H1 (cell line): ENCODE measurements around the gene LRP1-AS. TPM values are rescaled to one million over a fixed set of nuclear protein-coding genes. Genes with fewer than 3 reads are reported as not detected.

Source experiments
- CTCF ChIA-PET: fragments of 300-600 bp; sonication (Branson Sonifier 250); formaldehyde crosslinking; loops from one replicate; lab custom pipeline; 2021; ENCODE audit not compliant: partially characterized antibody; lab: Charles Lee
- POLR2A ChIA-PET: fragments of 300-600 bp; sonication (Branson Sonifier 250); formaldehyde crosslinking; loops from one replicate; lab custom pipeline; 2021; ENCODE audit warnings: inconsistent platforms; ENCODE audit not compliant: partially characterized antibody; lab: Charles Lee
- DNase-seq, 2 experiments: peaks; one replicate each; pipeline versions ENCODE4 v3.0.0 to v3.0.0-alpha.2; 2010 to 2022; ENCODE audit warnings: low spot score in 2 of 2, low read depth in 1 of 2, mixed read lengths in 1 of 2
- FAIRE-seq: peaks from 2 replicates; lab custom pipeline; 2011; peaks lifted over from hg19 to GRCh38; lab: Jason Lieb, UNC
- H2AFZ ChIP-seq: 2 replicates; pipeline ENCODE4 v1.8.1; 2012; ENCODE audit warnings: low read length, inconsistent platforms
- H2AK5ac ChIP-seq: 2 replicates; pipeline ENCODE4 v1.6.1; 2013; ENCODE audit warnings: low read depth, low read length
- H2BK120ac ChIP-seq: replicated peaks from 2 replicates; pipeline ENCODE3; 2013; ENCODE audit warnings: low read depth, low read length, inconsistent platforms
- H2BK12ac ChIP-seq: 2 replicates; pipeline ENCODE4 v1.6.1; 2013; ENCODE audit warnings: low read depth, low read length
- H2BK15ac ChIP-seq: 2 replicates; pipeline ENCODE4 v1.6.1; 2013; ENCODE audit warnings: low read length
- H2BK20ac ChIP-seq: 2 replicates; pipeline ENCODE4 v1.6.1; 2013; ENCODE audit warnings: low read length
- H2BK5ac ChIP-seq: 2 replicates; pipeline ENCODE4 v1.6.1; 2013; ENCODE audit warnings: low read depth, low read length
- H3K14ac ChIP-seq: 2 replicates; pipeline ENCODE4 v1.6.1; 2013; ENCODE audit warnings: inconsistent platforms; ENCODE audit not compliant: insufficient read length
- H3K18ac ChIP-seq: 2 replicates; pipeline ENCODE4 v1.6.1; 2013; ENCODE audit warnings: low read length; ENCODE audit errors: extremely low read depth
- H3K23ac ChIP-seq: 2 replicates; pipeline ENCODE4 v1.6.1; 2013; ENCODE audit warnings: inconsistent platforms; ENCODE audit not compliant: insufficient read length
- H3K23me2 ChIP-seq: 2 replicates; pipeline ENCODE4 v1.6.1; 2013; ENCODE audit warnings: low read depth, low read length
- H3K27ac ChIP-seq: 2 replicates; pipeline ENCODE4 v1.6.1; 2011; ENCODE audit warnings: low read depth, low read length, inconsistent platforms
- H3K27me3 ChIP-seq, 4 experiments: replicated peaks in 1 of 4; 1 replicate in 1 of 4; 2 replicates in 3 of 4; pipeline versions ENCODE4 v1.6.1 to v1.8.1; 2011 to 2013; ENCODE audit warnings: low read length in 3 of 4, mild to moderate bottlenecking in 3 of 4, inconsistent platforms in 2 of 4, mixed read lengths in 2 of 4, moderate library complexity in 1 of 4; ENCODE audit not compliant: control insufficient read depth in 3 of 4, insufficient read depth in 3 of 4; ENCODE audit errors: extremely low read depth in 1 of 4
- H3K36me3 ChIP-seq, 4 experiments: 2 replicates each; pipeline versions ENCODE4 v1.6.1 to v1.8.1; 2011 to 2013; ENCODE audit warnings: mild to moderate bottlenecking in 4 of 4, low read length in 3 of 4, moderate library complexity in 2 of 4, control low read depth in 1 of 4, inconsistent platforms in 1 of 4; ENCODE audit not compliant: insufficient read depth in 4 of 4, control insufficient read depth in 2 of 4
- H3K4ac ChIP-seq: replicated peaks from 2 replicates; pipeline ENCODE3; 2013; ENCODE audit warnings: low read length, low read depth, mixed read lengths, inconsistent platforms; ENCODE audit not compliant: insufficient read length
- H3K4me1 ChIP-seq, 4 experiments: replicated peaks in 1 of 4; 1 replicate in 1 of 4; 2 replicates in 3 of 4; pipeline versions ENCODE4 v1.6.1 to v1.8.1; 2011 to 2013; ENCODE audit warnings: low read length in 3 of 4, inconsistent platforms in 2 of 4, mixed read lengths in 1 of 4; ENCODE audit not compliant: insufficient read depth in 4 of 4, control insufficient read depth in 3 of 4
- H3K4me2 ChIP-seq, 2 experiments: 2 replicates each; pipeline versions ENCODE4 v1.6.1 to v1.8.1; 2011 to 2013; ENCODE audit warnings: low read depth in 2 of 2, low read length in 2 of 2, control low read depth in 1 of 2, inconsistent platforms in 1 of 2, mild to moderate bottlenecking in 1 of 2; ENCODE audit not compliant: insufficient read depth in 1 of 2
- H3K4me3 ChIP-seq, 4 experiments: fragments of 200-600, 300-600 bp in 1 of 4; sonication (generic), shearing (Covaris generic), sonication (Bioruptor Twin) in 1 of 4; 2 replicates each; pipeline versions ENCODE4 v1.5.1 to v1.8.1; 2011 to 2016; ENCODE audit warnings: low read length in 4 of 4, low read depth in 3 of 4, control low read depth in 2 of 4, inconsistent platforms in 2 of 4, mild to moderate bottlenecking in 2 of 4, mixed read lengths in 1 of 4, moderate library complexity in 1 of 4; ENCODE audit not compliant: insufficient read depth in 2 of 4; ENCODE audit errors: extremely low read depth in 1 of 4
- H3K56ac ChIP-seq: replicated peaks from 2 replicates; pipeline ENCODE3; 2013; ENCODE audit warnings: low read depth, mild to moderate bottlenecking, mixed read lengths, low read length, inconsistent platforms; ENCODE audit not compliant: insufficient read length
- H3K79me1 ChIP-seq: 2 replicates; pipeline ENCODE4 v1.6.1; 2013; ENCODE audit warnings: low read depth, low read length, control low read depth
- H3K79me2 ChIP-seq, 2 experiments: 2 replicates each; pipeline versions ENCODE4 v1.6.1 to v1.8.1; 2012 to 2013; ENCODE audit warnings: low read length in 2 of 2, mild to moderate bottlenecking in 2 of 2, inconsistent platforms in 1 of 2; ENCODE audit not compliant: insufficient read depth in 2 of 2, control insufficient read depth in 1 of 2
- H3K9ac ChIP-seq, 4 experiments: replicated peaks in 1 of 4; 1 replicate in 1 of 4; 2 replicates in 3 of 4; pipeline versions ENCODE4 v1.6.1 to v1.8.1; 2011 to 2013; ENCODE audit warnings: low read depth in 3 of 4, low read length in 3 of 4, control low read depth in 2 of 4, mild to moderate bottlenecking in 2 of 4, moderate library complexity in 2 of 4, inconsistent platforms in 1 of 4; ENCODE audit errors: extremely low read depth in 1 of 4
- H3K9me3 ChIP-seq, 2 experiments: 2 replicates each; pipeline versions ENCODE4 v1.6.1 to v1.8.1; 2012 to 2013; ENCODE audit warnings: mild to moderate bottlenecking in 2 of 2, moderate library complexity in 2 of 2, control low read depth in 1 of 2, inconsistent platforms in 1 of 2, low read depth in 1 of 2, low read length in 1 of 2, mixed read lengths in 1 of 2; ENCODE audit not compliant: insufficient read depth in 2 of 2
- H4K20me1 ChIP-seq, 2 experiments: replicated peaks in 1 of 2; 2 replicates each; pipeline versions ENCODE3 to v1.8.1; 2011 to 2013; ENCODE audit warnings: inconsistent platforms in 2 of 2, low read length in 2 of 2, mild to moderate bottlenecking in 1 of 2; ENCODE audit not compliant: insufficient read depth in 2 of 2, control insufficient read depth in 1 of 2
- H4K5ac ChIP-seq: 2 replicates; pipeline ENCODE4 v1.6.1; 2013; ENCODE audit warnings: low read length, low read depth, mixed read lengths, inconsistent platforms; ENCODE audit not compliant: insufficient read length
- H4K8ac ChIP-seq: 2 replicates; pipeline ENCODE4 v1.8.0; 2013; ENCODE audit warnings: mild to moderate bottlenecking, moderate library complexity, low read length, inconsistent platforms; ENCODE audit not compliant: insufficient read depth; ENCODE audit errors: extremely low read depth
- H4K91ac ChIP-seq: replicated peaks from 2 replicates; pipeline ENCODE3; 2013; ENCODE audit warnings: low read length, mixed read lengths, inconsistent platforms; ENCODE audit not compliant: insufficient read length
- EP300 ChIP-seq, 2 experiments: IDR thresholded peaks; 1 replicate in 1 of 2; 2 replicates in 1 of 2; pipeline ENCODE4 v1.6.1; 2011 to 2012; ENCODE audit warnings: low read depth in 2 of 2, low read length in 2 of 2, mild to moderate bottlenecking in 2 of 2, borderline replicate concordance in 1 of 2, inconsistent platforms in 1 of 2, moderate library complexity in 1 of 2
- EZH2 ChIP-seq: fragments of 200-600 bp; sonication (generic); IDR thresholded peaks from 2 replicates; pipeline ENCODE4 v1.7.1; 2012; ENCODE audit warnings: low read depth, mild to moderate bottlenecking, moderate library complexity, low read length, inconsistent platforms; ENCODE audit not compliant: severe bottlenecking
- GTF2F1 ChIP-seq: IDR thresholded peaks from 2 replicates; pipeline ENCODE4 v1.6.1; 2012; ENCODE audit warnings: low read depth, low read length, improper control_type of control experiment, borderline replicate concordance
- RXRA ChIP-seq: IDR thresholded peaks from 2 replicates; pipeline ENCODE4 v1.6.1; 2011; ENCODE audit warnings: low read depth, mild to moderate bottlenecking, low read length, moderate library complexity; ENCODE audit not compliant: insufficient read depth
- SP4 ChIP-seq: IDR thresholded peaks from 2 replicates; pipeline ENCODE4 v1.6.1; 2012; ENCODE audit warnings: low read length, inconsistent platforms
- TEAD4 ChIP-seq: IDR thresholded peaks from 2 replicates; pipeline ENCODE4 v1.6.1; 2012; ENCODE audit warnings: low read depth, low read length, inconsistent platforms, mixed read lengths
- WGBS, 2 experiments: shearing (Covaris generic) in 1 of 2; methylation state at CpG; one replicate each; pipeline versions ENCODE4 v1.1.6 to v1.1.7; 2013 to 2015; ENCODE audit warnings: low lambda C conversion rate in 2 of 2, mixed read lengths in 2 of 2, inconsistent platforms in 1 of 2, low coverage in 1 of 2, missing lambda C conversion rate in 1 of 2; ENCODE audit not compliant: insufficient replicate concordance in 2 of 2, insufficient coverage in 1 of 2, insufficient read length in 1 of 2; ENCODE audit errors: extremely low coverage in 1 of 2, missing lambda C conversion rate in 1 of 2; 5-methylcytosine and 5-hydroxymethylcytosine counted together
- polyA plus RNA-seq, 7 experiments: library from polyadenylated mRNA; depleted of rRNA in 3 of 7; stranded (reverse) in 5 of 7; unstranded in 2 of 7; fragments of >200 nt in 5 of 7; fragments of 200-250 nt in 2 of 7; gene quantifications; 1 replicate in 5 of 7; 2 replicates in 1 of 7; 4 replicates in 1 of 7; pipeline versions ENCODE4 v1.2.1 to v1.2.3, GENCODE V29; 2011 to 2013; ENCODE audit warnings: missing spikeins in 2 of 7, mixed read lengths in 2 of 7
- total RNA-seq: library from RNA; stranded (reverse); fragmentation: NEBNext Ultra II Directional; extraction: Animal tissue kit (Norgen Biotek cat#: 25700); gene quantifications from 2 replicates; pipeline ENCODE4 v1.2.1, GENCODE V29; 2021
- TF ChIP-seq, protein P1 (sequence below), 3 experiments: IDR thresholded peaks; 1 replicate in 2 of 3; 2 replicates in 1 of 3; pipeline versions ENCODE4 v1.5.1 to v1.6.1; 2011; ENCODE audit warnings: low read length in 3 of 3, mild to moderate bottlenecking in 3 of 3, inconsistent platforms in 2 of 3, low read depth in 1 of 3, moderate library complexity in 1 of 3; ENCODE audit not compliant: insufficient read depth in 1 of 3; ENCODE audit errors: control extremely low read depth in 1 of 3

LRP1-AS gene
- total and polyA plus RNA-seq, 2 of the 8 experiments (the other 6 are each of a cell fraction or from before 2014, with no cell fraction given): not detected

DNA sequence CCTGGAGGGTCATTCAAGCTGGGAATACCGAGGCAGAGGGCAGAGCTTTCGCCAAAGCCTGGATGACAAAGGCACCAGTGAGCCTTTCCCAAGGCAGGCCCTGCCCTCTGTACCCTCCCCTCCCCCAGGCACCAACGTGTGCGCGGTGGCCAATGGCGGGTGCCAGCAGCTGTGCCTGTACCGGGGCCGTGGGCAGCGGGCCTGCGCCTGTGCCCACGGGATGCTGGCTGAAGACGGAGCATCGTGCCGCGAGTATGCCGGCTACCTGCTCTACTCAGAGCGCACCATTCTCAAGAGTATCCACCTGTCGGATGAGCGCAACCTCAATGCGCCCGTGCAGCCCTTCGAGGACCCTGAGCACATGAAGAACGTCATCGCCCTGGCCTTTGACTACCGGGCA, 38.0 kb upstream of the LRP1-AS start:
- DNase-seq: no peak
- H3K79me2 ChIP-seq: no peaks in the 10 kb centered on the region

More for the DNA sequence above, 38.0 kb upstream of the LRP1-AS start:
- POLR2A ChIA-PET: interaction anchor here (1.4 to 11.0 kb wide), 6 partner anchors 11 to 45 kb away, joined by 3 to 91 read pairs (median 14); partner anchors contain the start of gene SHMT2
- Histone ChIP-seq H2AFZ (no peak overlapping the region), H4K8ac (no peak overlapping the region), H2BK20ac (no peak overlapping the region), H3K27ac (no peak overlapping the region), H3K9me3 (no peaks in the 10 kb centered on the region), H3K56ac (no peak overlapping the region), H3K36me3 (peaks cover 38 to 74% (median 72%) of the 10 kb centered on the region in 4 experiments), H3K79me1 (no peaks in the 10 kb centered on the region), H3K4me3 (no peak overlapping the region), H2AK5ac (no peak overlapping the region), H3K23me2 (no peaks in the 10 kb centered on the region), H2BK12ac (no peak overlapping the region), H3K14ac (no peak overlapping the region), H3K4me1 (no peaks in the 10 kb centered on the region; a peak in 1 of 7 replicates), H2BK120ac (no peak overlapping the region), H3K27me3 (no peaks in the 10 kb centered on the region), H3K4ac (no peak overlapping the region), H2BK5ac (no peak overlapping the region), H3K23ac (no peak overlapping the region), H3K4me2 (no peak overlapping the region), H4K5ac (no peak overlapping the region), H4K91ac (no peak overlapping the region), H2BK15ac (no peak overlapping the region), H3K9ac (no peak overlapping the region), H4K20me1 (peaks cover 9 to 16% of the 10 kb centered on the region in 2 experiments), H3K18ac (no peak overlapping the region)
- WGBS, 2 experiments: 95% methylated on average over 24 of the region's 25 CpGs; no CpG with 5 or more reads in 1 of the 2 experiments
- FAIRE-seq: no peak
- CTCF ChIA-PET: interaction anchor here (0.9 to 21.9 kb wide), 12 partner anchors 3 to 897 kb away, joined by 3 to 389 read pairs (median 4); partner anchors contain the start of gene LRP1-AS
- no peak for TF ChIP-seq RXRA
- TF ChIP-seq, protein P1, sequence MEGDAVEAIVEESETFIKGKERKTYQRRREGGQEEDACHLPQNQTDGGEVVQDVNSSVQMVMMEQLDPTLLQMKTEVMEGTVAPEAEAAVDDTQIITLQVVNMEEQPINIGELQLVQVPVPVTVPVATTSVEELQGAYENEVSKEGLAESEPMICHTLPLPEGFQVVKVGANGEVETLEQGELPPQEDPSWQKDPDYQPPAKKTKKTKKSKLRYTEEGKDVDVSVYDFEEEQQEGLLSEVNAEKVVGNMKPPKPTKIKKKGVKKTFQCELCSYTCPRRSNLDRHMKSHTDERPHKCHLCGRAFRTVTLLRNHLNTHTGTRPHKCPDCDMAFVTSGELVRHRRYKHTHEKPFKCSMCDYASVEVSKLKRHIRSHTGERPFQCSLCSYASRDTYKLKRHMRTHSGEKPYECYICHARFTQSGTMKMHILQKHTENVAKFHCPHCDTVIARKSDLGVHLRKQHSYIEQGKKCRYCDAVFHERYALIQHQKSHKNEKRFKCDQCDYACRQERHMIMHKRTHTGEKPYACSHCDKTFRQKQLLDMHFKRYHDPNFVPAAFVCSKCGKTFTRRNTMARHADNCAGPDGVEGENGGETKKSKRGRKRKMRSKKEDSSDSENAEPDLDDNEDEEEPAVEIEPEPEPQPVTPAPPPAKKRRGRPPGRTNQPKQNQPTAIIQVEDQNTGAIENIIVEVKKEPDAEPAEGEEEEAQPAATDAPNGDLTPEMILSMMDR (IDR thresholded peaks at IDR 0.05; ENCODE audit: control extremely low read depth in 1 of 3, insufficient read depth in 1 of 3, low read depth in 1 of 3, low read length in 3 of 3): no peak
- no peak for TF ChIP-seq GTF2F1
- TF ChIP-seq EP300 (IDR thresholded peaks at IDR 0.05; ENCODE audit: borderline replicate concordance in 1 of 2, low read depth in 2 of 2, low read length in 2 of 2): no peak
- no peak for TF ChIP-seq SP4
- TF ChIP-seq TEAD4: no peak
- TF ChIP-seq EZH2: no peak
